HCT116 (cell line): ENCODE data around the gene TMEM139. TPM values are rescaled to one million over a fixed set of nuclear protein-coding genes. Genes with fewer than 3 reads are reported as not detected.

Experiments used
- ATAC-seq: fragments of 200-7000 bp; cut with Tn5 transposase; 2 replicates; pipeline ENCODE4 v1.9.1; 2020; ENCODE audit warnings: mild to moderate bottlenecking, moderate library complexity
- BruUV-seq: library from RNA; stranded (reverse); fragments of 400-500 nt; replicated peaks from 2 replicates; lab custom pipeline; 2021; lab: Mats Ljungman, UMichigan
- CTCF ChIA-PET: fragments of 300-600 bp; sonication (Branson Sonifier 250); formaldehyde crosslinking; loops from one replicate; lab custom pipeline; 2021; ENCODE audit warnings: antibody characterized with exemption; lab: Charles Lee
- POLR2A ChIA-PET: fragments of 300-600, 350-600 bp; sonication (Branson Sonifier 250); formaldehyde crosslinking; loops from one replicate; lab custom pipeline; 2021; ENCODE audit warnings: antibody characterized with exemption; lab: Charles Lee
- RAD21 ChIA-PET, 2 experiments: fragments of 300-600 bp; sonication (Branson Sonifier 250); formaldehyde crosslinking; loops; one replicate each; lab custom pipeline; 2023; ENCODE audit warnings: low total read pairs in 2 of 2; ENCODE audit not compliant: uncharacterized antibody in 2 of 2, unreplicated experiment in 2 of 2, low non-redundant PET in 1 of 2; lab: Charles Lee
- DNase-seq: peaks from one replicate; pipeline ENCODE4 v3.0.0-alpha.2; 2010; ENCODE audit warnings: low read depth, low spot score
- H2AFZ ChIP-seq: fragments of 200-600 bp; shearing (Covaris generic), sonication (generic); 2 replicates; pipeline ENCODE4 v1.6.1; 2017; ENCODE audit warnings: low read depth, mixed run types, mixed read lengths, antibody characterized with exemption, low read length; ENCODE audit not compliant: poor library complexity, severe bottlenecking
- H3K27ac ChIP-seq: 2 replicates; pipeline ENCODE4 v1.5.1; 2012; ENCODE audit warnings: low read depth, low read length
- H3K27me3 ChIP-seq: fragments of 200-600 bp; sonication (generic); 2 replicates; pipeline ENCODE4 v1.6.1; 2016; ENCODE audit warnings: mixed run types, low read length, mixed read lengths; ENCODE audit not compliant: insufficient read depth
- H3K36me3 ChIP-seq, 2 experiments: fragments of 200-500 bp in 1 of 2; fragments of 200-600 bp in 1 of 2; sonication (Bioruptor generic) in 1 of 2; sonication (generic) in 1 of 2; 2 replicates each; pipeline versions ENCODE4 v1.5.1 to v1.6.1; 2014 to 2016; ENCODE audit warnings: low read length in 2 of 2, inconsistent platforms in 1 of 2, mixed read lengths in 1 of 2, mixed run types in 1 of 2; ENCODE audit not compliant: insufficient read depth in 2 of 2, control insufficient read depth in 1 of 2
- H3K4me1 ChIP-seq, 2 experiments: fragments of 200-600 bp in 1 of 2; sonication (generic) in 1 of 2; 2 replicates each; pipeline versions ENCODE4 v1.5.1 to v1.6.1; 2012 to 2017; ENCODE audit warnings: low read length in 2 of 2, inconsistent platforms in 1 of 2, mild to moderate bottlenecking in 1 of 2, mixed read lengths in 1 of 2, mixed run types in 1 of 2, moderate library complexity in 1 of 2; ENCODE audit not compliant: insufficient read depth in 2 of 2, control insufficient read depth in 1 of 2
- H3K4me2 ChIP-seq: fragments of 200-600 bp; sonication (generic); 2 replicates; pipeline ENCODE4 v1.6.1; 2017; ENCODE audit warnings: mixed run types, low read length, mixed read lengths
- H3K4me3 ChIP-seq, 2 experiments: fragments of 200-600 bp in 1 of 2; sonication (generic) in 1 of 2; replicated peaks in 1 of 2; 2 replicates each; pipeline ENCODE4 v1.5.1; 2011 to 2016; ENCODE audit warnings: low read length in 2 of 2, control low read depth in 1 of 2, low read depth in 1 of 2, mild to moderate bottlenecking in 1 of 2, mixed read lengths in 1 of 2, mixed run types in 1 of 2
- H3K79me2 ChIP-seq: fragments of 200-600 bp; sonication (generic); 2 replicates; pipeline ENCODE4 v1.6.1; 2017; ENCODE audit warnings: mild to moderate bottlenecking, mixed run types, low read length, moderate library complexity, mixed read lengths; ENCODE audit not compliant: insufficient read depth
- H3K9ac ChIP-seq: fragments of 200-600 bp; sonication (generic); 2 replicates; pipeline ENCODE4 v1.6.1; 2016; ENCODE audit warnings: low read length, mixed read lengths
- H3K9me2 ChIP-seq: fragments of 200-600 bp; sonication (generic), shearing (Covaris generic); 2 replicates; pipeline ENCODE4 v1.6.1; 2017; ENCODE audit warnings: mixed run types, mild to moderate bottlenecking, moderate library complexity; ENCODE audit not compliant: insufficient read depth
- H3K9me3 ChIP-seq, 2 experiments: fragments of 200-500 bp in 1 of 2; fragments of 200-600 bp in 1 of 2; sonication (Bioruptor generic) in 1 of 2; sonication (generic) in 1 of 2; 2 replicates each; pipeline ENCODE4 v1.6.1; 2014 to 2017; ENCODE audit warnings: low read length in 2 of 2, mixed read lengths in 2 of 2, inconsistent platforms in 1 of 2, low read depth in 1 of 2, mild to moderate bottlenecking in 1 of 2, mixed run types in 1 of 2, moderate library complexity in 1 of 2; ENCODE audit not compliant: control insufficient read depth in 1 of 2, insufficient read depth in 1 of 2
- H4K20me1 ChIP-seq: fragments of 200-600 bp; sonication (generic), shearing (Covaris generic); 2 replicates; pipeline ENCODE4 v1.6.1; 2017; ENCODE audit warnings: mixed run types, mild to moderate bottlenecking, moderate library complexity; ENCODE audit not compliant: insufficient read depth
- CBX3 ChIP-seq: IDR thresholded peaks from 2 replicates; pipeline ENCODE4 v1.6.1; 2012; ENCODE audit warnings: low read depth
- CEBPB ChIP-seq: IDR thresholded peaks from 2 replicates; pipeline ENCODE4 v1.6.1; 2012; ENCODE audit warnings: low read depth
- EGR1 ChIP-seq: IDR thresholded peaks from 2 replicates; pipeline ENCODE4 v1.6.1; 2012; ENCODE audit warnings: low read depth
- EZH2phosphoT487 ChIP-seq: fragments of 200-600 bp; IDR thresholded peaks from 2 replicates; pipeline ENCODE4 v1.6.1; 2018; ENCODE audit warnings: antibody characterized with exemption, borderline replicate concordance
- FOSL1 ChIP-seq: IDR thresholded peaks from 2 replicates; pipeline ENCODE4 v1.6.1; 2012; ENCODE audit warnings: low read depth
- JUND ChIP-seq: IDR thresholded peaks from 2 replicates; pipeline ENCODE4 v1.6.1; 2012
- MAX ChIP-seq: IDR thresholded peaks from 2 replicates; pipeline ENCODE4 v1.6.1; 2012
- POLR2A ChIP-seq: IDR thresholded peaks from 2 replicates; pipeline ENCODE4 v1.7.0; 2011; ENCODE audit warnings: borderline replicate concordance; ENCODE audit not compliant: insufficient read depth, insufficient read length; ENCODE audit errors: extremely low read depth
- SIN3A ChIP-seq: IDR thresholded peaks from 2 replicates; pipeline ENCODE4 v1.6.1; 2012; ENCODE audit warnings: low read depth
- SP1 ChIP-seq: IDR thresholded peaks from 2 replicates; pipeline ENCODE4 v1.6.1; 2012; ENCODE audit warnings: low read depth
- YY1 ChIP-seq: IDR thresholded peaks from 2 replicates; pipeline ENCODE4 v1.6.1; 2011; ENCODE audit warnings: low read length, low read depth, moderate library complexity, mild to moderate bottlenecking; ENCODE audit not compliant: insufficient replicate concordance; ENCODE audit errors: extremely low read depth
- ZBTB33 ChIP-seq: IDR thresholded peaks from 2 replicates; pipeline ENCODE4 v1.6.1; 2011; ENCODE audit warnings: mild to moderate bottlenecking, low read length, moderate library complexity; ENCODE audit not compliant: insufficient replicate concordance; ENCODE audit errors: extremely low read depth
- intact Hi-C: fragments of 100-400 bp; cut with micrococcal nuclease; formaldehyde crosslinking; loops from 2 replicates; pipeline ENCODE4 v1.10.0; 2022
- total RNA-seq: library from RNA; stranded (reverse); gene quantifications from one replicate; pipeline ENCODE4 v1.2.1, GENCODE V29; 2021; ENCODE audit not compliant: unreplicated experiment
- TF ChIP-seq, protein P1 (sequence below): IDR thresholded peaks from 2 replicates; pipeline ENCODE4 v1.6.1; 2012

TMEM139 gene
- total RNA-seq, 1 experiment from 2014 or later, result 9.9 TPM

DNA sequence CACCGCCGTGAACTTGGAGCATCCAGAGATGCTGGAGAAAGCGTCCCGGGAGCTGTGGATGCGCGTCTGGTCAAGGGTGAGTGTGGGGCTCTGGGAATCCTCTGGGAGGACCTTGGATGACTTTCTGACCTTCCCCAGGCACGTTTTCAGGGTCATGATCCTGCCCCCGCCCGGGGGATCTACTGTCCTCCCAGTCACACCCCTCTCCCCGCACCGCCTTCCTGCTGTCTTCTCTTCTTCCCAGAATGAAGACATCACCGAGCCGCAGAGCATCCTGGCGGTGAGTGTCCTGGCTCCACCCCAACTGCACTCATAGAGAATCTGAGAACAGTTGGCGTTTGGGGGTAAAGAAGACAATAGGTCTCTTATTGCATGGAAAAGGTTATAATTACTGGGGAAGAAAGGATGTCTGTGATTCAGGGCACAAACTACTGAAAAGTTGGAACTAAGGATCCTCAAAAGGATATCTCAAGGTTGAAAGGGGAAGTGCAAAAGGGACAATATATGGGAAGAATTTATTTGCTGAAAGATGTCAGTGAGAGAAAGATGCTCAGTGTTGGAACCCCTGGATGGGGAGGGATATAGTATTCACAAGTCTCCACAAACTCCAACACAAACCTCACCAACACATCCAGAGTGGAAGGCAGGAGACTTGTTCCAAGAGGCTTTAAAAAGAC lies 19.6 kb upstream of the TMEM139 start:
- Histone ChIP-seq H3K9me2 (no peaks in the 10 kb centered on the region), H3K79me2 (peaks cover 11% of the 10 kb centered on the region; the same call in 1 of the 2 replicates), H3K4me2 (no peak overlapping the region), H3K4me1 (peaks cover 3 to 18% of the 10 kb centered on the region in 2 experiments; a peak in 3 of 4 replicates), H4K20me1 (no peaks in the 10 kb centered on the region), H3K9me3 (no peaks in the 10 kb centered on the region), H3K9ac (no peak overlapping the region), H3K36me3 (peaks cover 5 to 10% of the 10 kb centered on the region in 2 experiments; a peak in 3 of 4 replicates), H2AFZ (no peak overlapping the region), H3K27me3 (no peaks in the 10 kb centered on the region), H3K4me3 (no peak overlapping the region), H3K27ac (no peak overlapping the region)
- intact Hi-C loops, result loop anchor here (2.0 kb wide), 1 partner anchor 20 kb away; the partner anchor contains the start of gene TMEM139
- no peak for TF ChIP-seq ZBTB33
- DNase-seq, result no peak
- ChIA-PET POLR2A (no interaction called here), RAD21 (no interaction called here), CTCF (no interaction called here)
- ATAC-seq, result no peak
- BruUV-seq, result no TSS peak

GRCh38 chr7:143269251-143269650 lies 15.5 kb upstream of the TMEM139 start:
- ATAC-seq (no peak), DNase-seq (no peak)
- POLR2A ChIA-PET, result no interaction called here
- RAD21 ChIA-PET, result no interaction called here
- no TSS peak for BruUV-seq
- CTCF ChIA-PET, result no interaction called here
- no peak overlapping the region for H3K27ac ChIP-seq
- H3K4me1 ChIP-seq, result peaks cover 0 to 4% of the 10 kb centered on the region in 2 experiments; a peak in 1 of 4 replicates
- H3K4me3 ChIP-seq, result no peak overlapping the region
- no peak overlapping the region for H2AFZ ChIP-seq
- no peak overlapping the region for H3K4me2 ChIP-seq
- H3K9me2 ChIP-seq, result no peaks in the 10 kb centered on the region
- H3K9me3 ChIP-seq, result no peaks in the 10 kb centered on the region
- H3K36me3 ChIP-seq, result peaks cover 5 to 10% of the 10 kb centered on the region in 2 experiments; a peak in 3 of 4 replicates
- peaks cover 4% of the 10 kb centered on the region; the same call in 1 of the 2 replicates for H3K79me2 ChIP-seq
- TF ChIP-seq POLR2A (no peak), SIN3A (no peak), YY1 (no peak), JUND (no peak), EGR1 (no peak), MAX (no peak), SP1 (no peak), CEBPB (no peak), CBX3 (no peak), ZBTB33 (no peak), FOSL1 (no peak), EZH2phosphoT487 (no peak)
- TF ChIP-seq, protein P1, sequence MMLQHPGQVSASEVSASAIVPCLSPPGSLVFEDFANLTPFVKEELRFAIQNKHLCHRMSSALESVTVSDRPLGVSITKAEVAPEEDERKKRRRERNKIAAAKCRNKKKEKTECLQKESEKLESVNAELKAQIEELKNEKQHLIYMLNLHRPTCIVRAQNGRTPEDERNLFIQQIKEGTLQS, result no peak
- H3K9ac ChIP-seq, result no peak overlapping the region
- H3K27me3 ChIP-seq, result no peaks in the 10 kb centered on the region
- no peaks in the 10 kb centered on the region for H4K20me1 ChIP-seq
- intact Hi-C loops, result no loop called here
